Epidermal melanocyte (primary cell): Measurements from ENCODE around the gene TCEA3.
"Not testable (repeated sequence)": the region's sequence is repeated elsewhere in the genome, so short reads cannot be mapped to it uniquely, and the experiment has no call there.

Experiments
- DNase-seq: peaks from one replicate; pipeline ENCODE4 v3.0.0; 2011; ENCODE audit warnings: low spot score; ENCODE audit not compliant: insufficient read length

The TCEA3 gene

GRCh38 chr1:23394181-23394580 lies 30.4 kb downstream of the TCEA3 start:
- DNase-seq, result no peak

DNA sequence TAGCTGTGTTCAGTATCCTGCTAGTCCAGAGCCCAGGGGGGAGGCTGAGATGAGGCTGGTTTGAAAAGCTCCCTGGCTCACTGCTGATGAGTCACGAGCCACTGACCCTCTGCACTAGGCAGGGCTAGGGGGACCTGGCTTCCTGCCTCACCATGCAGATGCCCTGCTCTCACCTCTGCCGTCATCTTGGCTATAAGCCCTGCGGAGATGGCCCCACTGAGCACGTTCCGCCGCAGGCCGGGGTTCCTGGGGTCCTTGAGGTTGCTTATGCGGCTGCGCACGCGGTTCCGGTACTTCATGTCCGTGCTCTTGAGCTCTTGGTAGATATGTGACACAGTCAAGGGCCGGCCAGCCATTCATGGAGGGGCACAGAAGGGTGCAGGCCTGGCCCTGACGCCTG lies 30.8 kb downstream of the TCEA3 start:
- no peak for DNase-seq

- no peak for DNase-seq
These were observed 32.3 kb downstream of the TCEA3 start for GRCh38 chr1:23392125-23392855.

GRCh38 chr1:23389837-23390321 lies 34.7 kb downstream of the TCEA3 start:
- DNase-seq, result no peak

DNA sequence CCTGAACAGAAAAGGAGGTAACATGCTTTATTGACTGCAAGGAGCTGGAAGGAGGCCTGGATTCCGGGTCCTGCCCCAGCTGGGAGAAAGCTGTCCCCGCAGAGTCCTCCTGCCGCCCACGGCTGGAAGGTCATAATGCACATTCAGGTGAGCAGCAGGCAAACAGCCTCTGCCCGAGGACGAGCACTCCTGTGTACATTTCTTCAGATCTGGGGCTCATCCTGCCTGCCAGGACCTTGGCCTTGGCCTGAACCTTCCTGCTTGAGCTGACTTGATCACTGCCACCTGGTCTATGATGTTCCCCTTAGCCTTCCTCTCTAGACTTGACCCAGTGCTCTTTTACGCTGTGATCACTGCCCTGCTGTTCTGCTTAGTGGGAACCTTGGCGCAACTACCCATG lies 37.1 kb downstream of the TCEA3 start:
- no peak for DNase-seq

DNA sequence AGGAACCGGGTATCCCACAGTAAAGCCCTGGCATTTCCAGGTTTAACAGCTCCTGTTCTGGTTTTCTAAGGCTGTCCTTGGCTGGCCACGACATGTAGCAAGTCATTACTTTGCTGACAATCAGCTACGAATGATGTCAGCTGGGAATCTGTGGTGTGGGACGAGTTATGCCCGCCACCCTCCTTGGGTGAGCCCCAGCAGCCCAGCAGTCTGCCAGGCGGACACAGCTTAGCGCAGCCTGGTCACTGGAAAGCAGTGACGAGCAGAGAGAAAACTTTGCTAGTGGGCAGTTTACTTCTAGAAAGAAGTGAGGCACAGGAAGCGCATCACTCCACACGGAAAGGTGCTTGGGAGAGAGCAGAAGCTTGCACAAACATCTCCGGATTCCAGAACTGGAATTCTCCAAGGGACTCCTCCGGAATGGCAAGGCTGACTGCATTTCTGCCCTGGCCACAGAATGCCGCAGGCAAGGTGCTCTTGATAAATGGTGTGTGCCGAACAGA lies 39.4 kb downstream of the TCEA3 start:
- no peak for DNase-seq

- no peak for DNase-seq
These were observed 40.1 kb downstream of the TCEA3 start for GRCh38 chr1:23384312-23385058.

DNA sequence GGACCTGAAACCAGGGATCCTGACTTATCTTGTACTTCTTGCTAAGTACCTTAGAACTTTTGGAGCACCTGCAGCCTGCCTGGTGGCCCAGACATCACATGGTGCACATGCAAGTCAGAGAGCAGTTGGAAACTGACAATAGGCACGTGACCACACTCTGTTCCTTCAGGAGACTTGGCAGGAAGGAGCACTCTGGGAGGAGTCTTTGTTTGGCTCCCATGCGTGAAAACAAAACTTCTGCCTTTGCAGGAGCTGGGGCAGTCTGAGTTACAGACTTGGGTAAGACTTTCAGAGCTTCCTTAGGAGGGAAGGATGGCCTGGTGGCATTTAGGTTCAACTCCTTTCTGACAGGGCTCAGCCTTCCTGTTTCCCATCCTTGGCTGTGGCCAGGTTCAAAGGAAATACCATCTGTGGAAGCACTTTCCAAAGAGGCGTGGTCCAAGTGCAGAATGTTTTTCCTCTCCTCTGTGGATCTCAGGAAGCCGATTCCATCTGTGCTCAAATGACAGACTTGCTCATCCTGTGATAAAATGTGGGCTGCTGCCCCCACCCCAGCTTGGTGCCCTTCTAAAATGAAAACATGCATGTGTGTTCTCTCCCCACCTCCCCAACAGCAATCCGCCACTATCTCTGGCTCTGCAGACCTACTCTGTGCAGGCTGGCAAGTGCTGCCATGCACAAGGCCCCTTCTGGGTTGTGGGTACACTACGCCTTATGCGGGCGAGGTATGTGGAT lies 40.8 kb downstream of the TCEA3 start:
- DNase-seq, result no peak

- DNase-seq, result no peak
These were observed 43.2 kb downstream of the TCEA3 start for GRCh38 chr1:23381233-23381885.

DNA sequence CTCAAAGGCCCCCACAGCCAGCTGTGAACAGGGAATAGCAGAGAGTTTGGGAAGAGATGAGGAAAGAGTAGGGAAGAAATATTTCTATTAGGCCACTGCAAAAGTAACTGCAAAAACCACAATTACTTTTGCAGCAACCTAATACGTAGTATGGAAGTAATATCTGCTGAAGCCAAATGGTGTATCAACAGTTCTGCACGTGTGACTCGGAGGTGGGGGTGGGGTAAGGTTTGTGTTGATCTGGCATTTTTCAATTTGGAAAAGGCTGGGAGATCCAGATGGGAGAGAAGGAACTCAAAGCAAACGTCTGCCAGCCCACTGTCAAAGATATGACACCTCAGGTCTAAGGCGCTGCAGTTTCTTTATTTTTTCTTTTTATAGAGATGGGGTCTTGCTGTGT lies 43.8 kb downstream of the TCEA3 start:
- DNase-seq, result no peak

DNA sequence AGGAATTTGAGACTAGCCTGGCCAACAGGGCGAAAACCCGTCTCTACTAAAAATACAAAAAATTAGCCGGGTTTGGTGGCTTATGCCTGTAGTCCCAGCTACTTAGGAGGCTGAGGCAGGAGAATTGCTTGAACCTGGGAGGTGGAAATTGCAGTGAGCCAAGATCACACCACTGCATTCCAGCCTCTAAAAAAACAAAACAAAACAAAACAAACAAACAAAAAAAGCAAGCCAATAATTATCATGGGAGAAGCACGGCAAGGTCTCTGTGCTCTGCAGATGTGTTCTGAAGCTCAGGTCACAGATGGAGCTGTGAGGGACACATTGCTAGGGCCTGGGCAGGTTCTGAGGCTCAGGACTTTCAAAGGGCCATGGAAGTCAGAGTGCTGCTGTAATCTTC lies 44.3 kb downstream of the TCEA3 start:
- not testable (repeated sequence) for DNase-seq

- DNase-seq, result peak; percentile 52
These were observed 47.4 kb downstream of the TCEA3 start for GRCh38 chr1:23376890-23377811.

GRCh38 chr1:23374079-23374735 lies 50.3 kb downstream of the TCEA3 start:
- DNase-seq, result not testable (repeated sequence)

DNA sequence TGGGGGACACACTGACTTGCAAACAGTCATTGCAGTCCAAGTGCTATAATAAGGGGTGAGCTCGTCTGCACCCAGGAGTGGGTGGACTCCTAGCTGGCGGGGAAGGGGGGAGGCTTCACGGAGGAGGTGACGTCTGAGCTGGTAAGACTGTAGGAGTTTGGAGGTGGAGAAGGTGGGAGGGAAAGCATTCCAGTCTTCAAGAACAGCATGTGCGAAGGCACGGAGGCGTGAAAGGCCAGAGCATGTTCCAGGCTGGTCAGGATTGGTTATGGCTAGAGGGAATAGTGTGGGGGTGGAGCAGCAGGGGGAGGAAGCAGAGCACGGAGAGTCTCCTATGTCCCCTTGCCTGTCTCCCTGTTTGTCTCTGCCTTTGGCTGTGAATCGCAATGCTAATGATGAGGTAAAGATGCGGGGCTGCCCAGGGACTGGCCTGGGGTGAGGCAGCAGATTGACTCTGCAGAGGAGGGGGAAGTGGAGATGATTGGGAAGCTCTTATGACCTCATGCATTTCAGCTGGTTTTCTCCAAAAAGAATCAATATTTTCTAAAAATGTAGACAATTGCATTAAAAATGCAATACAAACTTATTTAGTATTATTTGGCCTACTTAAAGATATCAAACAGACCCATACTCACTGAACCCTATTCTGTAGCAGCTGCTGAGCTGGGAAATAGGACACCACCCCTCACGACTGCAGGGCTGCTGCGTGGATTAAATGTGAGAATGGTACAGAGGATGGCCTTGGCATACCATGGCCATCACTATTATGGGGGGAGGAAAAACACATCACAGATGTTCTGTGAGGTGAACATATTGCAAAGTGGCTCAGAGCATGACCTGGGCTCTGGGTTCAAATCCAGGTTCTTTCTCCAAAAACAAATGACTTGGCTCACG lies 52.3 kb downstream of the TCEA3 start:
- DNase-seq, result no peak

- DNase-seq, result no peak
These were observed 53.6 kb downstream of the TCEA3 start for GRCh38 chr1:23370709-23371584.

- DNase-seq, result no peak
These were observed 54.2 kb downstream of the TCEA3 start for GRCh38 chr1:23370330-23370708.

- no peak for DNase-seq
These were observed 55.1 kb downstream of the TCEA3 start, which contains the start of gene ZNF436 for GRCh38 chr1:23369335-23370013. ZNF436 (minus strand) TSS chr1:23369836; CDS start chr1:23368005, 1,831 bp downstream.
